Placental epithelial cell (primary cell): ENCODE data around the gene NDUFB10. TPM values are rescaled to one million over a fixed set of nuclear protein-coding genes. Genes with fewer than 3 reads are reported as not detected.

Experiments
- small RNA-seq: library from RNA; depleted of rRNA; stranded (forward); fragments of <200 nt; gene quantifications from one replicate; pipeline ENCODE3, GENCODE V24; 2012
- total RNA-seq: library from RNA; depleted of rRNA; stranded (reverse); fragments of >200 nt; gene quantifications from 2 replicates; pipeline ENCODE4 v1.2.3, GENCODE V29; 2012

The NDUFB10 gene
- 113 and 135 TPM in 2 replicates for total RNA-seq

GRCh38 chr16:1959269-1960039 lies at the start of gene NDUFB10:
TSS of gene NDUFB10 (plus strand) at chr16:1959538. CDS start at chr16:1959625, 87 bp downstream.

GRCh38 chr16:1918351-1919326 lies 40.7 kb upstream of the NDUFB10 start, which contains the start of gene HS3ST6:
TSS of gene HS3ST6 (minus strand) at chr16:1918415. CDS start at chr16:1918323, 92 bp downstream.

GRCh38 chr16:1942810-1943726 lies 16.3 kb upstream of the NDUFB10 start, which contains the start of gene MSRB1:
TSS of gene MSRB1 (minus strand) at chr16:1943199. CDS start at chr16:1943156, 43 bp downstream.

GRCh38 chr16:1964506-1965395 lies 5.4 kb downstream of the NDUFB10 start, which contains the start of gene RPS2:
TSS of gene RPS2 (minus strand) at chr16:1964826. CDS start at chr16:1964625, 201 bp downstream.

GRCh38 chr16:1966460-1966859 lies 7.1 kb downstream of the NDUFB10 start, which contains the start of gene RNF151:
TSS of gene RNF151 (plus strand) at chr16:1966856. CDS start at chr16:1966882, 26 bp downstream.

GRCh38 chr16:1971796-1972489 lies 12.6 kb downstream of the NDUFB10 start, which contains the start of gene TBL3:
TSS of gene TBL3 (plus strand) at chr16:1972053. CDS start at chr16:1972165, 112 bp downstream.

GRCh38 chr16:1981398-1981836 lies 22.1 kb downstream of the NDUFB10 start, which contains the start of gene NOXO1:
TSS of gene NOXO1 (minus strand) at chr16:1981469. CDS start at chr16:1981179, 290 bp downstream.

GRCh38 chr16:1983544-1984346 lies 24.4 kb downstream of the NDUFB10 start, which contains the start of gene GFER:
TSS of gene GFER (plus strand) at chr16:1984193. CDS start at chr16:1984219, 26 bp downstream.

GRCh38 chr16:1989209-1990100 lies 30.1 kb downstream of the NDUFB10 start, which contains the start of gene SYNGR3:
TSS of gene SYNGR3 (plus strand) at chr16:1989970. CDS start at chr16:1990103, 133 bp downstream.

GRCh38 chr16:2009791-2010510 lies 50.6 kb downstream of the NDUFB10 start, which contains the start of gene ZNF598:
TSS of gene ZNF598 (minus strand) at chr16:2009821.

Small RNAs within 50 kb of the gene (small RNA-seq; reads per million reads assigned to genes)
- gene AC005363.2 (0.37 reads per million, percentile 15 among the genes with 10 or more reads in this experiment), gene SNORA10 (not detected), gene SNORA64 (not detected)

Other genes with a start within 250 kb of the NDUFB10 start
- gene NME3, start 188.0 kb upstream of the NDUFB10 start, total RNA-seq: 36.2 and 52.6 TPM in 2 replicates
- 13.8 and 14.1 TPM in 2 replicates for gene EME2, start 186.7 kb upstream of the NDUFB10 start, total RNA-seq
- 47.1 and 64.6 TPM in 2 replicates for gene MRPS34, start 186.4 kb upstream of the NDUFB10 start, total RNA-seq
- gene SPSB3, start 177.0 kb upstream of the NDUFB10 start, total RNA-seq: 61.6 and 63.6 TPM in 2 replicates
- 56.5 and 92.0 TPM in 2 replicates for gene NUBP2, start 176.6 kb upstream of the NDUFB10 start, total RNA-seq
- gene IGFALS, start 165.8 kb upstream of the NDUFB10 start, total RNA-seq: not detected in 2 replicates
- 5.9 and 24.5 TPM in 2 replicates for gene HAGH, start 132.7 kb upstream of the NDUFB10 start, total RNA-seq
- gene FAHD1, start 132.3 kb upstream of the NDUFB10 start, total RNA-seq: 27.9 and 56.2 TPM in 2 replicates
- not detected in 2 replicates for gene MEIOB, start 87.4 kb upstream of the NDUFB10 start, total RNA-seq
- gene HS3ST6, start 41.1 kb upstream of the NDUFB10 start, total RNA-seq: not detected in 2 replicates
- 16.9 and 20.2 TPM in 2 replicates for gene MSRB1, start 16.3 kb upstream of the NDUFB10 start, total RNA-seq
- gene RPL3L, start 4.8 kb upstream of the NDUFB10 start, total RNA-seq: not detected in 2 replicates
- gene RPS2, start 5.3 kb downstream of the NDUFB10 start, total RNA-seq: 1,769 and 2,866 TPM in 2 replicates
- gene RNF151, start 7.3 kb downstream of the NDUFB10 start, total RNA-seq: not detected in 2 replicates
- gene TBL3, start 12.5 kb downstream of the NDUFB10 start, total RNA-seq: 27.1 and 50.1 TPM in 2 replicates
- gene NOXO1, start 21.9 kb downstream of the NDUFB10 start, total RNA-seq: 1.6 and 2.1 TPM in 2 replicates
- gene GFER, start 24.7 kb downstream of the NDUFB10 start, total RNA-seq: 13.0 and 14.9 TPM in 2 replicates
- gene SYNGR3, start 30.4 kb downstream of the NDUFB10 start, total RNA-seq: 3.5 and 4.4 TPM in 2 replicates
- gene ZNF598, start 50.3 kb downstream of the NDUFB10 start, total RNA-seq: 20.4 and 23.4 TPM in 2 replicates
- gene NPW, start 60.2 kb downstream of the NDUFB10 start, total RNA-seq: 0.33 and 0.39 TPM in 2 replicates
- 8.2 and 22.6 TPM in 2 replicates for gene NHERF2, start 67.4 kb downstream of the NDUFB10 start, total RNA-seq
- 7.9 and 22.7 TPM in 2 replicates for gene NTHL1, start 88.3 kb downstream of the NDUFB10 start, total RNA-seq
- gene TSC2, start 88.4 kb downstream of the NDUFB10 start, total RNA-seq: 82.8 and 95.0 TPM in 2 replicates
- gene PKD1, start 176.4 kb downstream of the NDUFB10 start, total RNA-seq: 62.6 and 99.7 TPM in 2 replicates
- gene RAB26, start 189.1 kb downstream of the NDUFB10 start, total RNA-seq: 0.33 and 0.39 TPM in 2 replicates
- 45.5 and 88.8 TPM in 2 replicates for gene TRAF7, start 196.2 kb downstream of the NDUFB10 start, total RNA-seq
- gene CASKIN1, start 237.1 kb downstream of the NDUFB10 start, total RNA-seq: under 0.01 TPM in 1 of 2 replicates, not detected in the other
- 24.3 and 82.3 TPM in 2 replicates for gene MLST8, start 245.9 kb downstream of the NDUFB10 start, total RNA-seq